Measurements from ENCODE around the gene GAL3ST1.
"Not testable (repeated sequence)": the region's sequence is repeated elsewhere in the genome, so short reads cannot be mapped to it uniquely, and the experiment has no call there.

GAL3ST1 gene

DNA sequence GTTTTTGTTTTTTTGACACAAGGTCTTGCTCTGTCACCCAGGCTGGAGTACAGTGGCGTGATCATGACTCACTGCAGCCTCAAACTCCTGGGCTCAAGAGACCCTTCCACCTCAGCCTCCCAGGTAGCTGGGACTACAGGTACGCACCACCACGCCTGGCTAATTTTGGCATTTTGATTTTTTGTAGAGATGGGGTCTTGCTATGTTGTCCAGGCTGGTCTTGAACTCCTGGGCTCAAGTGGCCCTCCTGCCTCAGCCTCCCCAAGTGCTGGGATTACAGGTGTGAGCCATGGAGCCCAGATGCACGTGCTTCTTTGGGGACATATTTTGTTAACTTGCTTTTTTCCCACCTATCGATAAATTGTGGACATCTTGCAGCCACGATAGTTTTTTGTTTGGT is 7.2 kb downstream of the GAL3ST1 start:
- not testable (repeated sequence) for DNase-seq; H3K36me3 Mint-ChIP-seq (ENCODE audit: insufficient read depth); H3K4me3 Mint-ChIP-seq; H3K4me1 Mint-ChIP-seq (ENCODE audit: low read depth in 2 of 2); ATAC-seq (replicated peaks); H3K9me3 Mint-ChIP-seq; H3K27ac Mint-ChIP-seq
- H3K27me3 Mint-ChIP-seq, result peaks cover 21 to 37% of the 10 kb centered on the region in 2 donors

DNA sequence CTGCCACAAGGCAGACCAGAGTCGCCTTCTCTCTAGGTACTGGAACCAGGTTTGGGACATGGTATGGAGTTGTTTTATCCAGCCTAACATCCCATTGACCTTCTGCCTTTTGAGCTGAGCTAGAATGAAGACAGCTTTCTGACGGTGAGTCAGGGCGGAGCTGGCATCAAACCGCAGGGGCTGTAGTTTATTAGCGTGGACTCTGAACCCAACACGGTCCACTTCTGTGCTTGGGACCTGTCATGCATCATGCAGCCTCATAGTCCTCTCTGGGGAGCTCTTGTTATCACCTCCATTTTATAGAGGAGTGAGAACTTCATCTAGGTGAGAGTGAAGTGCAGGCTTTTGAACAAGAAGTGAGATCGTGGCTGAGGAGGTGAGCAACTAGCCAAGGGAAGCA is 8.3 kb downstream of the GAL3ST1 start:
- ATAC-seq (replicated peaks) (no peak), DNase-seq (no peak)
- no peaks in the 10 kb centered on the region for H3K36me3 Mint-ChIP-seq (ENCODE audit: insufficient read depth)
- H3K27me3 Mint-ChIP-seq, result peaks cover 21 to 45% of the 10 kb centered on the region in 2 donors
- no peak overlapping the region for H3K4me3 Mint-ChIP-seq
- H3K9me3 Mint-ChIP-seq, result peaks cover 0 to 1% of the 10 kb centered on the region in 2 donors
- no peak overlapping the region for H3K27ac Mint-ChIP-seq
- H3K4me1 Mint-ChIP-seq (ENCODE audit: low read depth in 2 of 2), result no peaks in the 10 kb centered on the region

DNA sequence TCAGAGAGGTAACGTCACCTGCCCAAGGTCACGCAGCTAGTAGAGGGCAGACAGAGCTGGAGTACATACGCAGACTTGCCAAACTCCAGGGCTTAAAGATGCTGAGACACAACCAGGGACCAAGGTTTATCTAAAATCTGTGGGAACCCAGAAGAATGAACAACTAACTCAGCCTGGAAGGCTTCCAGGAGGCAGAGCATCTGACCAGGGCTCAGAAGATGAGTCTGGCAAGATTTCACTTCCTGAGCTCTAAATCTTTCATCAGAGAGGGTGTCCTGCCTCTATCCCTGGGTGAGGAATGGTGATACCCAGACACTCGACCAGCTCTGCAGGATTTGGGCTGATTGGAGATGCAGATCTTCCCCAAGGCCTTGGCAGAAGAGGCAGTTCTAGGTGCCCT is 9.1 kb downstream of the GAL3ST1 start:
- peaks cover 0 to 1% of the 10 kb centered on the region in 2 donors for H3K9me3 Mint-ChIP-seq
- H3K36me3 Mint-ChIP-seq (ENCODE audit: insufficient read depth), result no peaks in the 10 kb centered on the region
- H3K27ac Mint-ChIP-seq, result no peak overlapping the region
- H3K4me1 Mint-ChIP-seq (ENCODE audit: low read depth in 2 of 2), result no peaks in the 10 kb centered on the region
- no peak overlapping the region for H3K4me3 Mint-ChIP-seq
- H3K27me3 Mint-ChIP-seq, result peaks cover 21 to 49% of the 10 kb centered on the region in 2 donors
- no peak for DNase-seq
- ATAC-seq (replicated peaks), result no peak

DNA sequence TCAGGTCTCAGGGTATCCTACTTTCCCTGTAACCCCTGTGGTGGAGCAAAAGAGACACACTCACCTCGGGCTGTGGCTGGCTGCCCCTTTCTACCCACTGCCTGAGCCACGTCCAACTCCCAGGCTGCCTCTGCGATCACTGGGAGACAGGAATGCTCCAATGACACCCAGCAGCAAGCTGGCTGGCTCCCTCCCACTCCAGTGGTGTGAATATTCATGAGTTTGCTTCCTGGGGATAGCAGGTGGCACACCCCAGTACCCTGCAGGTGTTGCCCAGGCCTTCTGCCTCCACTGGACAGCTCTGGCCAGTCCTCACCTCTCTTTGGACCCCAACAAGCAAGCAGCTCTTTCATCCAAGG is 9.7 kb downstream of the GAL3ST1 start:
- ATAC-seq (replicated peaks) (no peak), DNase-seq (no peak)
- no peak overlapping the region for H3K27ac Mint-ChIP-seq

DNA sequence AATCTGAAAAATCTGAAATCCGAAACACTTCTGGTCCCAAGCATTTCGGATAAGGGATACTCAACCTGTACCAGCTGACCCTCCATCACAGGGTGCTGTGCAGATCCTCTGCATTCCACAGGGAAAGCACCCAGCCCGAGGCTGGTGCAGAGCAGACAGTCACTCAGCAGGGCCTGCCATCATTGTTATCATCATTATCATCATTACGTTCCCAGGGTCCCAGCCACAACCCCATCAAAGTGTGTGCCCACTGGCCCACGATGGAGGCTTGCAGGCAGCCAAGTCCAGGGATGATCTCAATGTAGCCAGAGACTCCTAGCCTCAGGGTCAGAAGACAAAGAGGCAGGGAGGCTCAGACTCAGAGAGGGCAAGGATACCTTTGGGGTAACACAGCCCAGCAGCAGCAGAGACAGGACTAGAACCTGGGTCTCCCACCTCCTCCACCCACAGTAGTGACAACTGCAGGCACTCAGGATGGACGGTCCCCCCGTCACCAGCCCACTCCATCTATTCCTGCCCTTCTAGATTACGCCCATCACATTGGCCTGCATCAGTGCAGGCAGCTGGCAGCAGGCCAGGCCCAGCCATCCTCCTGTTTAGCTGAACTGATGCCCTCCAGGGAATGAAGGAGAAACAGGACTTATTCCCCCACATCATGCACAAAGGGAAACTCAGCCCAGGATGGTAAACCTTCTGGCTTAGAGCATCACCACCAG is 10.3 kb downstream of the GAL3ST1 start:
- Mint-ChIP-seq H3K27me3 (peaks cover 18 to 42% of the 10 kb centered on the region in 2 donors), H3K4me1 (ENCODE audit: low read depth in 2 of 2) (no peaks in the 10 kb centered on the region), H3K4me3 (no peak overlapping the region), H3K36me3 (ENCODE audit: insufficient read depth) (no peaks in the 10 kb centered on the region), H3K27ac (no peak overlapping the region), H3K9me3 (peaks cover 0 to 1% of the 10 kb centered on the region in 2 donors)
- DNase-seq (no peak), ATAC-seq (replicated peaks) (no peak)

More for the DNA sequence above, 9.7 kb downstream of the GAL3ST1 start:
- Mint-ChIP-seq H3K36me3 (ENCODE audit: insufficient read depth) (no peaks in the 10 kb centered on the region), H3K4me1 (ENCODE audit: low read depth in 2 of 2) (no peaks in the 10 kb centered on the region), H3K27me3 (peaks cover 21 to 48% of the 10 kb centered on the region in 2 donors), H3K4me3 (no peak overlapping the region), H3K9me3 (peaks cover 0 to 1% of the 10 kb centered on the region in 2 donors)

DNA sequence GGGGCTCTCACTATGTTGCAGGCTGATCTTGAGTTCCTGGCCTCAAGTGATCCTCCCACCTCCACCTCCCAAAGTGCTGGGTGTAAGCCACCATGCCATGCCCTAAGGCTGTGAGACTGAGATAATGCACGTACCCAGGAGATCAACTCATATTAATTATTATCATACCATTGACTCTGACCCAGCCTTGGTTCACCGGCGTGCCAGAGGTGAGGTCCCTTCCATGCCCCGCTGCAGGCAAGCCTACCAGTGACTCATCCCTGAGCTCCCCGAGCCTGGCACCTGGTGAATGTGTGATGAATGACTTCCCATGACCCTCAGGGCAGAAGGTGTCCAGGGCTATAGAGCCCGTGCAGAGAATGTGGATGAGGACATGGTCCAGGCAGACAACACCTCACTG is 12.1 kb downstream of the GAL3ST1 start:
- DNase-seq (no peak), ATAC-seq (replicated peaks) (no peak)
- H3K27me3 Mint-ChIP-seq, result peaks cover 3 to 24% of the 10 kb centered on the region in 2 donors
- no peaks in the 10 kb centered on the region for H3K9me3 Mint-ChIP-seq
- H3K4me1 Mint-ChIP-seq (ENCODE audit: low read depth in 2 of 2), result no peaks in the 10 kb centered on the region
- no peak overlapping the region for H3K27ac Mint-ChIP-seq
- H3K4me3 Mint-ChIP-seq, result no peak overlapping the region
- H3K36me3 Mint-ChIP-seq (ENCODE audit: insufficient read depth), result no peaks in the 10 kb centered on the region

DNA sequence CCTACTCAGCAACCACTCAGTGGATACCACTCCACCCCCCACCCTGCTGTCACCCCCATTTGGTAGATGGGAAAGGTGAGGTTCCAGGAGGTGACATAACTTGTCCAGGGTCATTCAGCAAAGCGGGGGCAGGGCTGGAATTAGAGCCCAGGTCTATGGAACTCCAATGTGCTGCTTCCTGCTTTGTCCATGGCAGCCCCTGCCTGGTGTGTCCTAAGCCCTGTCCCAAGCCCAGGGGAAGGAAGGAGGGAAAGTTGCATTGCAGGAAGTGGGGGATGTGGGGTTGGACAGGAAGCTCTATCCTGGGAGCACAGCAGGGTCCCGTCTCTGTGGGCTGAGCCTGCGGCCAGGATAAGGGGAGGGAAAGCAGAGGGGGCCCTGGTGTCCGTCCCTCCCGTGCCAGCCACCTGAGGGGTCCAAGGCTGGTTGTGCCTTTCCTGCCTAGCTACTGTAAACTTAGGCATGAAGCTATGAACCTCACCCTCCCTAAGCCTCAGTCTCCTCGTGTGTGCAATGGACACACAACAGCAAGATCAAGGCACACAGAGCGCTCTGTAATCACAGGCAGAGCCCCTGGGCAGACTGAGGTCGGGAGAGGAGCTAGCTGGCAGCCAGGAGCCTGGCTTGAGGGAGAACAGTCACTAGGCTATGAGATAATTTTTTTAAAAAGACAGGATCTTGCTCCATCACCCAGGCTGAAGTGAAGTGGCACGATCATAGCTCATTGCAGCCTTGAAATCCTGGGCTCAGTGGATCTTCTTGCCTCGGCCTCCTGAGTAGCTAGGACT is 12.9 kb downstream of the GAL3ST1 start:
- Mint-ChIP-seq H3K36me3 (ENCODE audit: insufficient read depth) (no peaks in the 10 kb centered on the region), H3K27ac (no peak overlapping the region), H3K27me3 (peaks cover 0 to 21% of the 10 kb centered on the region in 2 donors), H3K4me3 (no peak overlapping the region), H3K4me1 (ENCODE audit: low read depth in 2 of 2) (no peaks in the 10 kb centered on the region), H3K9me3 (no peaks in the 10 kb centered on the region)
- ATAC-seq (replicated peaks), result no peak
- DNase-seq, result no peak

DNA sequence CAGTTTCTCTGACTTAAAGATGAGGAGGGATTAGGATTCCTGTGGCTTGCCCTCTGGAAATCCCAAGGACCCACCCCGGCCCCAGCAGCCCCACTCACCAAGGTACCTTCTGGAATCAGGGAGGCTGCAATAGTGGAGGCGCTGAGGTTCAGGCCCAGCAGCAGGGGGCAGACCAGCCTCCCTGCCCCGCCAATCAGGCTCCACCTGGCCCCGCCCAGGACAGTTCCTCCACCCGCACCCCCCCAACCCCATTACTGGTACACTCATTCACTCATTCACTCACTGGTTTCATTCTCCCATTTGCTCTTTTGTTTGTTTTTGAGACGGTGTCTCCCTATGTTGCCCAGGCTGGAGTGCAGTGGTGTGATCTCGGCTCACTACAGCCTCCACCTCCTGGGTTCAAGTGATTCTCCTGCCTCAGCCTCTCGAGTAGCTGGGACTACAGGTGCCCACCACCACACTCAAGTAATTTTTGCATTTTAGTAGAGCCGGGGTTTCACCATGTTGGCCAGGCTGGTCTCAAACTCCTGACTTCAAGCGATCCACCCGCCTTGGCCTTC is 13.7 kb downstream of the GAL3ST1 start:
- H3K27me3 Mint-ChIP-seq, result peaks cover 0 to 13% of the 10 kb centered on the region in 2 donors
- H3K4me1 Mint-ChIP-seq (ENCODE audit: low read depth in 2 of 2); H3K4me3 Mint-ChIP-seq; H3K36me3 Mint-ChIP-seq (ENCODE audit: insufficient read depth); H3K9me3 Mint-ChIP-seq; ATAC-seq (replicated peaks); DNase-seq; H3K27ac Mint-ChIP-seq: not testable (repeated sequence)

DNA sequence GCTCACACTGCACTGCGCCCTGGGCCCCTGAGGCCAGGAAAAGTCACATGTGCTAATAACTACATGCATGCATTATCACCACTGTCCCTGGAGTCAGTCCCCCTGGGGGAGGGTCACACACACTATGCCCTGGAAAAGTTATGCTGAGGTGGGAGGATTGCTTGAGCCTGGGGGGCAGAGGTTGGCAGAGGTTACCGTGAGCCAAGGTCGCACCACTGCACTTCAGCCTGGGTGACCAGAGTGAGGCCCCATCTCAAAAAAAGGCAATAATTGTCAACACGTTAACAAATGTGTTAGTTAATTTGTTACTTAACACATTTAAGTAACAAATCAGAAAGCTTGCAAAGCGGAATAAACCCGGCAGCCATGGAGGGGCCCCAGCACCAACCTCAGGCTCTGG is 14.6 kb downstream of the GAL3ST1 start:
- no peaks in the 10 kb centered on the region for H3K36me3 Mint-ChIP-seq (ENCODE audit: insufficient read depth)
- no peak for DNase-seq

DNA sequence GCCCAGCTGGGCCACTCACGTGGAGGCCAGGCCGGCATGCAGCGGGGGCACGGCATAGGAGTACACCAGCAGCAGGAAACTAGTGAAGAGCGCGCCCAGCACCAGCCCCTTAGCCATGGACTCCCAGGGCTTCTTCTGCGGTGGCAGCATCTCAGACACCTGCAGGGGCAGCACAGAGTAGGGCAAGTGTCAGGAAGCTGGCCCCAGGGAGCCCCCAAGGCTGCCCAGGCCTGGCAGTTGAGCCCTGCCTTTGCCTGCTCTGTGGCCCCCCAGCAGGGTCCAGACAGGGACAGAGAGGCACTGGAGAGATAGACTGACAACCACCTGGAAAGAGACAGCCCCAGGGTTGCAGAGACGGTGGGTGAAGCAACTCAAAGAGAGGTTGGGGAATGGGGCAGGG is 17.2 kb downstream of the GAL3ST1 start:
- DNase-seq (no peak), ATAC-seq (replicated peaks) (no peak)
- Mint-ChIP-seq H3K27me3 (peaks cover 0 to 12% of the 10 kb centered on the region in 2 donors), H3K4me1 (ENCODE audit: low read depth in 2 of 2) (no peaks in the 10 kb centered on the region), H3K36me3 (ENCODE audit: insufficient read depth) (no peaks in the 10 kb centered on the region), H3K9me3 (no peaks in the 10 kb centered on the region), H3K4me3 (no peak overlapping the region), H3K27ac (no peak overlapping the region)

More for the DNA sequence above, 14.6 kb downstream of the GAL3ST1 start:
- Mint-ChIP-seq H3K27ac (no peak overlapping the region), H3K9me3 (no peaks in the 10 kb centered on the region), H3K4me1 (ENCODE audit: low read depth in 2 of 2) (no peaks in the 10 kb centered on the region), H3K27me3 (peaks cover 0 to 12% of the 10 kb centered on the region in 2 donors), H3K4me3 (no peak overlapping the region)
- no peak for ATAC-seq (replicated peaks)

DNA sequence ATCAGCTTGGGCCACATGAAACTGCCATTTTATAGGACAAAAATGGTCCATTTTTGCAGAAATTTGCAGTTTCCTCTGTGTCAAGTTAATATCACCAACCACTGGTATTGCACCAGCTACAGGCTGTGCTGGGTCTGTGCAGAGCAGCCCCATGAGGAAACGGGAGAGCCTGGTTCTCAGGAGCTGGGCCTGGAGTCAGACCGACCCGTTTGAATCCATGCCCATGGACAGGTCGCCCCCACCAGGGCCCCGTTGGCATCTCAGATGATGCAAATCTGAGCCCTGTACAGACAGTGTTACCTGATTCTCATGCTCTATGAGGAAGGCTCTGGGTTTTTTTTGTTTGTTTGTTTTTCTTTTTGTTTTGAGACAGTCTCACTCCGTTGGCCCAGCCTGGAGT is 18.1 kb downstream of the GAL3ST1 start:
- DNase-seq, result no peak
- Mint-ChIP-seq H3K4me1 (ENCODE audit: low read depth in 2 of 2) (no peaks in the 10 kb centered on the region), H3K36me3 (ENCODE audit: insufficient read depth) (no peaks in the 10 kb centered on the region), H3K4me3 (no peak overlapping the region), H3K27ac (no peak overlapping the region), H3K9me3 (no peaks in the 10 kb centered on the region), H3K27me3 (peaks cover 0 to 7% of the 10 kb centered on the region in 2 donors)
- no peak for ATAC-seq (replicated peaks)

DNA sequence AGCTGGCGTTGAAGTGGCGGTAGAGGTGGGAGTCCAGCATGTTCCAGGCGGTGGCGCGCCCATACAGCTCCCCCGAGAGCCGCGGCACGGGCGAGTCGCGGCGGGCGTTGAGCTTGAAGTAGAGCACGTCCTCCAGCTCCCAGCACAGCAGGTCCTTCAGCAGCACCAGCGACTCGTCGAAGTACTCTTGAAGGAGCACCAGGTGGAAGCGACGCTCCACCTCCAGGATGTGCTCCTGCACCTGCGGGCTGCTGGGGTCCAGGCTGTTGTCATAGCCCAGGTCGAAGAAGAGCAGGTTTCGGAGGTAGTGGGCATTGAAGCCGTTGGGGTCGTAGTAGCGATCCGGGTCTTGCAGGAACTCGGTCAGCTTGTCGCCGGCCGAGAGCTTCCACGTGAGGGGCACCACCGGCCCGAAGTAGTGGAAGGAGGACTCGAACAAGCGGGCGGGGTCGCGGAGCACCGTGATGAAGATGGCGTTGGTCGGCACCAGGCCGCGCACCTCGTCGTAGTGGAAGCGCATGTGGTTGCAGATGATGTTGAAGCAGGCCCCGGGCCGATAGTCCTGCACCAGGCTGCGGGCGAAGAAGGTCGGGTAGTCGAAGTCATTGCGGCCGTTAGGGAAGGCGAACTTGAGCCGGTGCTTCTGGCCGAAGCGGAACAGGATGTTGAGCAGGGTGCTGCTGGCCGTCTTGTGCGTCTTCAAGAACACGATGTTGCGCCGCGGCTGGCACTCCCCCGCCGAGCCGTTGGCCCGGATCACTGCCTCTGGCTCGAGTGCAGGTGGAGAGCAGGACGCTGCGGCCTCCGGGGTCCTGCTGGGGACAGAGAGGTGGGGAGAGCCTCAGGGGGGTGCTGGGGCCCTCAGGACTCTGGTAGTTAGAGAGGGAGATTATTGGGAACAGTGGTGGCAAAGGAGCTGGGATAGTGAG is 18.9 kb downstream of the GAL3ST1 start:
- DNase-seq (no peak), ATAC-seq (replicated peaks) (no peak)
- H3K27me3 Mint-ChIP-seq, result no peaks in the 10 kb centered on the region
- H3K36me3 Mint-ChIP-seq (ENCODE audit: insufficient read depth), result no peaks in the 10 kb centered on the region
- no peak overlapping the region for H3K27ac Mint-ChIP-seq
- H3K4me3 Mint-ChIP-seq, result no peak overlapping the region
- H3K9me3 Mint-ChIP-seq, result no peaks in the 10 kb centered on the region
- no peaks in the 10 kb centered on the region for H3K4me1 Mint-ChIP-seq (ENCODE audit: low read depth in 2 of 2)

DNA sequence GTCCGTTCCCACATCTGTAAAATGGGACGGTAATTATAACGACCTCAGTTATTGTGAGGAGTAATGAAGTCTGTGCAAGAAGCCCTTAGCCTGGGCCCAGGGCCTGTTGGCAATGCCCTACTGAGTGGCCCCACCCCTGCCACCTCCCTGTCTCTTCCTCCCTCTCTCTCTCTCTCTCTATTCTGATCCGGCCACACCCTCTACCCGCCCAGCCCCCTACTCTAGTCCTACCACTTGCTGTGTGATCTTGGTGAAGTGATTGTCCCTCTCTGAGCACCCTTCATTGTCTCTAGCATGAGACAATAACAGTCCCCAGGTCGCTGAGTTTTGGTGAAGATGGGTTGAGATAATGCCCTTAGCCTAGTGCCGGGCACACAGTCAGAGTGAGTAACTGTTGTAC is 20.5 kb downstream of the GAL3ST1 start:
- Mint-ChIP-seq H3K4me3 (no peak overlapping the region), H3K9me3 (no peaks in the 10 kb centered on the region), H3K27me3 (peaks cover 9 to 12% of the 10 kb centered on the region in 2 donors), H3K4me1 (ENCODE audit: low read depth in 2 of 2) (no peaks in the 10 kb centered on the region), H3K36me3 (ENCODE audit: insufficient read depth) (no peaks in the 10 kb centered on the region), H3K27ac (no peak overlapping the region)
- no peak for DNase-seq
- no peak for ATAC-seq (replicated peaks)
